ENCODE results near the gene BRAT1.

BRAT1 gene

GRCh38 chr7:2509298-2509906 is 45.9 kb downstream of the BRAT1 start:
- TF ChIP-seq CTCF (IDR thresholded peaks at IDR 0.05) = no peak
- no peak for DNase-seq (ENCODE audit: low spot score)
- no peak overlapping the region for H3K4me3 ChIP-seq
- H3K27ac ChIP-seq = peak overlapping the region in 1 of 2 donors; percentile 51

GRCh38 chr7:2508327-2509215 is 46.8 kb downstream of the BRAT1 start:
- no peak for DNase-seq (ENCODE audit: low spot score)
- Histone ChIP-seq H3K27ac (peak overlapping the region in 1 of 2 donors; percentile 51), H3K4me3 (peak overlapping the region; percentile 21)
- TF ChIP-seq CTCF (IDR thresholded peaks at IDR 0.05) = no peak

- no peak for TF ChIP-seq CTCF (IDR thresholded peaks at IDR 0.05)
- H3K4me3 ChIP-seq = no peak overlapping the region
- DNase-seq (ENCODE audit: low spot score) = no peak
- H3K27ac ChIP-seq = peak overlapping the region in 1 of 2 donors; percentile 51
These were observed 47.4 kb downstream of the BRAT1 start for GRCh38 chr7:2507917-2508306.

- no peak overlapping the region for H3K4me3 ChIP-seq
- no peak for TF ChIP-seq CTCF (IDR thresholded peaks at IDR 0.05)
- DNase-seq (ENCODE audit: low spot score) = no peak
- H3K27ac ChIP-seq = peak overlapping the region in 1 of 2 donors; percentile 51
These were observed 48.0 kb downstream of the BRAT1 start for GRCh38 chr7:2507208-2507916.

- no peak for DNase-seq (ENCODE audit: low spot score)
These were observed 49.9 kb downstream of the BRAT1 start for GRCh38 chr7:2505401-2505800.

GRCh38 chr7:2504889-2505375 is 50.4 kb downstream of the BRAT1 start:
- TF ChIP-seq CTCF (IDR thresholded peaks at IDR 0.05) = no peak
- Histone ChIP-seq H3K4me3 (no peak overlapping the region), H3K27ac (no peak overlapping the region)
- no peak for DNase-seq (ENCODE audit: low spot score)

More at GRCh38 chr7:2505401-2505800, 49.9 kb downstream of the BRAT1 start:
- H3K27ac ChIP-seq = no peak overlapping the region
- no peak for TF ChIP-seq CTCF (IDR thresholded peaks at IDR 0.05)
- no peak overlapping the region for H3K4me3 ChIP-seq

Data from coronary artery (tissue), 2 donors.